Spleen (tissue), 11 donors: ENCODE measurements around the gene MCF2L. TPM values are rescaled to one million over a fixed set of nuclear protein-coding genes. Genes with fewer than 3 reads are reported as not detected.
"Not testable (repeated sequence)": the region's sequence is repeated elsewhere in the genome, so short reads cannot be mapped to it uniquely, and the experiment has no call there.

Source experiments
- DNase-seq: peaks from one replicate; pipeline ENCODE4 v3.0.0-alpha.2; 2020
- H3K27ac ChIP-seq, 8 donors: fragments of 200-600 bp; sonication (generic) in 7 of 8; 1 replicate in 4 of 8; 2 replicates in 4 of 8; pipeline versions ENCODE4 v1.5.0 to v1.8.0; 2016 to 2021; ENCODE audit warnings: inconsistent platforms in 4 of 8, mild to moderate bottlenecking in 4 of 8, moderate library complexity in 1 of 8
- H3K27me3 ChIP-seq, 7 donors: fragments of 200-600 bp; sonication (generic) in 6 of 7; replicated peaks in 1 of 7; 1 replicate in 4 of 7; 2 replicates in 3 of 7; pipeline versions ENCODE4 v1.5.0 to v1.8.0; 2016 to 2021; ENCODE audit warnings: inconsistent platforms in 3 of 7, mild to moderate bottlenecking in 1 of 7
- H3K36me3 ChIP-seq, 6 donors: fragments of 200-600 bp; sonication (generic) in 5 of 6; 1 replicate in 4 of 6; 2 replicates in 2 of 6; pipeline versions ENCODE4 v1.5.0 to v1.8.0; 2016 to 2021; ENCODE audit warnings: inconsistent platforms in 2 of 6
- H3K4me1 ChIP-seq, 6 donors: fragments of 200-600 bp; sonication (generic) in 5 of 6; 1 replicate in 3 of 6; 2 replicates in 3 of 6; pipeline versions ENCODE4 v1.5.0 to v1.8.0; 2016 to 2021; ENCODE audit warnings: inconsistent platforms in 3 of 6
- H3K4me3 ChIP-seq, 8 donors: fragments of 200-600 bp; sonication (generic) in 7 of 8; 1 replicate in 4 of 8; 2 replicates in 4 of 8; pipeline versions ENCODE4 v1.5.0 to v1.8.0; 2016 to 2021; ENCODE audit warnings: inconsistent platforms in 4 of 8, mild to moderate bottlenecking in 4 of 8, moderate library complexity in 2 of 8
- H3K9me3 ChIP-seq, 8 donors: fragments of 200-600 bp; sonication (generic) in 7 of 8; 1 replicate in 4 of 8; 2 replicates in 4 of 8; pipeline versions ENCODE4 v1.5.0 to v1.8.0; 2016 to 2021; ENCODE audit warnings: inconsistent platforms in 4 of 8
- CTCF ChIP-seq, 11 experiments: fragments of 200-600 bp in 7 of 11; fragments of 450-650 bp in 4 of 11; sonication (generic) in 4 of 11; IDR thresholded peaks in 8 of 11; conservative IDR thresholded peaks in 3 of 11; 1 replicate in 7 of 11; 2 replicates in 4 of 11; pipeline versions ENCODE4 v1.4.0 to v1.8.0; 2016 to 2021; ENCODE audit warnings: antibody characterized with exemption in 11 of 11, inconsistent platforms in 4 of 11, mild to moderate bottlenecking in 1 of 11
- POLR2A ChIP-seq, 3 donors: fragments of 450-650 bp; IDR thresholded peaks; one replicate each; pipeline ENCODE4 v1.5.1; 2017; ENCODE audit warnings: antibody characterized with exemption in 3 of 3, mild to moderate bottlenecking in 1 of 3
- POLR2AphosphoS5 ChIP-seq, 3 donors: sonication (generic); formaldehyde crosslinking; IDR thresholded peaks; one replicate each; pipeline ENCODE4 v1.5.1; 2017; ENCODE audit warnings: antibody characterized with exemption in 3 of 3
- WGBS, 5 donors: extraction: QIAGEN DNeasy Blood & Tissue Kit in 3 of 5; methylation state at CpG; one replicate each; pipeline versions ENCODE4 v1.1.5 to v1.1.7; 2013 to 2018; 5-methylcytosine and 5-hydroxymethylcytosine counted together
- intact Hi-C: fragments of 100-400 bp; cut with DNase I; formaldehyde crosslinking; loops from one replicate; pipeline ENCODE4 v1.15.0; 2023; ENCODE audit warnings: low total_unique reads
- polyA plus RNA-seq, 3 donors: library from polyadenylated mRNA; stranded (reverse); fragments of 200-250 nt; gene quantifications; one replicate each; pipeline ENCODE4 v1.2.1, GENCODE V29; 2013
- total RNA-seq, 7 donors: library from RNA; depleted of rRNA in 3 of 7; stranded (reverse); fragments of >200 nt in 3 of 7; fragmentation: NEBNext Ultra II Directional in 4 of 7; extraction: Animal tissue kit (Norgen Biotek cat#: 25700) in 4 of 7; gene quantifications; one replicate each; pipeline versions ENCODE4 v1.1.0 to v1.2.1, GENCODE V29; 2016 to 2021
- donor health status: healthy with polysubstance abuse.
- donor health status: DM: no; HTN: no; CAD: no; lungs with moderate emphysema.
- donor health status: DM: no; HTN: no; CAD: no.
- donor health status: Bipolar disorder and iron deficiency.
- donor health status: healthy.
- donor health status: DM: no; HTN: no; CAD: no.
- donor health status: DM: yes; HTN: yes; CAD: no.

The MCF2L gene
- total and polyA plus RNA-seq, 10 donors, result 4.3 to 21.4 (median 13.0) TPM

GRCh38 chr13:113077566-113077952 lies 108.5 kb downstream of the MCF2L start:
- TF ChIP-seq POLR2AphosphoS5 (IDR thresholded peaks at IDR 0.05), result no peak
- no peak for TF ChIP-seq CTCF (IDR thresholded peaks at IDR 0.05 in 8 of 11, conservative IDR thresholded peaks at IDR 0.05 in 3 of 11)
- no peak for TF ChIP-seq POLR2A (IDR thresholded peaks at IDR 0.05)
- no peak overlapping the region for H3K4me3 ChIP-seq
- H3K4me1 ChIP-seq, result peaks cover 0 to 14% (median 3%) of the 10 kb centered on the region in 6 donors
- peaks cover 0 to 38% (median 0%) of the 10 kb centered on the region in 6 donors for H3K36me3 ChIP-seq
- WGBS, 5 donors, result 85 to 93% (median 89%) methylated on average over 20 of the region's 20 CpGs
- peak; percentile 52 for DNase-seq
- intact Hi-C loops, result no loop called here
- H3K9me3 ChIP-seq, result peaks cover 0 to under 1% (median 0%) of the 10 kb centered on the region in 8 donors
- H3K27me3 ChIP-seq, result no peaks in the 10 kb centered on the region
- no peak overlapping the region for H3K27ac ChIP-seq

- H3K27me3 ChIP-seq, result no peaks in the 10 kb centered on the region
- H3K27ac ChIP-seq, result no peak overlapping the region
- H3K9me3 ChIP-seq, result no peaks in the 10 kb centered on the region
- peaks cover 0 to 38% (median 0%) of the 10 kb centered on the region in 6 donors for H3K36me3 ChIP-seq
- TF ChIP-seq CTCF (IDR thresholded peaks at IDR 0.05 in 8 of 11, conservative IDR thresholded peaks at IDR 0.05 in 3 of 11), result no peak
- TF ChIP-seq POLR2A (IDR thresholded peaks at IDR 0.05), result no peak
- no peak for TF ChIP-seq POLR2AphosphoS5 (IDR thresholded peaks at IDR 0.05)
- intact Hi-C loops, result no loop called here
- peaks cover 0 to 14% (median 3%) of the 10 kb centered on the region in 6 donors for H3K4me1 ChIP-seq
- WGBS, 5 donors, result 90 to 95% (median 93%) methylated on average over 35 to 42 of the region's 42 CpGs
- peak; percentile 62 for DNase-seq
- no peak overlapping the region for H3K4me3 ChIP-seq
Observed at GRCh38 chr13:113077953-113078901, 109.2 kb downstream of the MCF2L start.

GRCh38 chr13:113078902-113079780 lies 110.1 kb downstream of the MCF2L start:
- Histone ChIP-seq H3K27me3 (no peaks in the 10 kb centered on the region), H3K4me1 (peaks cover 0 to 14% (median 3%) of the 10 kb centered on the region in 6 donors), H3K9me3 (no peaks in the 10 kb centered on the region), H3K4me3 (no peak overlapping the region), H3K36me3 (peaks cover 0 to 35% (median 0%) of the 10 kb centered on the region in 6 donors), H3K27ac (no peak overlapping the region)
- 74 to 81% (median 79%) methylated on average over 27 of the region's 27 CpGs for WGBS, 5 donors
- intact Hi-C loops, result no loop called here
- TF ChIP-seq POLR2AphosphoS5 (IDR thresholded peaks at IDR 0.05) (no peak), CTCF (IDR thresholded peaks at IDR 0.05 in 8 of 11, conservative IDR thresholded peaks at IDR 0.05 in 3 of 11) (no peak), POLR2A (IDR thresholded peaks at IDR 0.05) (no peak)
- peak; percentile 54 for DNase-seq

DNA sequence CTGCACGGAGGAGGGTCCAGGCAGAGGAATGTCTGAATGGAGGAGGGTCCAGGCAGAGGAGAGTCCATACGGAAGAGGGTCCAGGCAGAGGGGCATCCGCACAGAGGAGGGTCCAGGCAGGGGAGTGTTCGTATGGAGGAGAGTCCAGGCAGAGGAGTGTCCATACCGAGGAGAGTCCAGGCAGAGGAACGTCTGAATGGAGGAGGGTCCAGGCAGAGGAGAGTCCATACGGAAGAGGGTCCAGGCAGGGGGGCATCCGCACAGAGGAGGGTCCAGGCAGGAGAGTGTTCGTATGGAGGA lies 110.7 kb downstream of the MCF2L start:
- H3K27ac ChIP-seq, H3K9me3 ChIP-seq, DNase-seq, intact Hi-C loops, H3K4me3 ChIP-seq, H3K27me3 ChIP-seq: not testable (repeated sequence)
- WGBS, 5 donors, result 63 to 77% (median 70%) methylated on average over 6 to 9 of the region's 9 CpGs
- Histone ChIP-seq H3K4me1 (peaks cover 0 to 14% (median 3%) of the 10 kb centered on the region in 6 donors), H3K36me3 (peaks cover 0 to 30% (median 0%) of the 10 kb centered on the region in 6 donors)
